H1 (cell line): ENCODE results near the gene SHROOM3. TPM values are rescaled to one million over a fixed set of nuclear protein-coding genes. Genes with fewer than 3 reads are reported as not detected.
A peak's percentile ranks its signal among the peaks of the same experiment; 100 is the strongest.

Source experiments
- EP300 ChIP-seq, 2 experiments: IDR thresholded peaks; 1 replicate in 1 of 2; 2 replicates in 1 of 2; pipeline ENCODE4 v1.6.1; 2011 to 2012; ENCODE audit warnings: low read depth in 2 of 2, low read length in 2 of 2, mild to moderate bottlenecking in 2 of 2, borderline replicate concordance in 1 of 2, inconsistent platforms in 1 of 2, moderate library complexity in 1 of 2
- KDM4A ChIP-seq: IDR thresholded peaks from one replicate; pipeline ENCODE4 v1.7.1; 2012; ENCODE audit warnings: low read depth, mild to moderate bottlenecking, moderate library complexity, low read length, inconsistent platforms; ENCODE audit not compliant: severe bottlenecking
- NANOG ChIP-seq: IDR thresholded peaks from 2 replicates; pipeline ENCODE4 v1.6.1; 2011; ENCODE audit warnings: low read length, low read depth, mild to moderate bottlenecking, inconsistent platforms; ENCODE audit not compliant: insufficient read depth, poor library complexity, severe bottlenecking
- SIN3A ChIP-seq, 2 experiments: IDR thresholded peaks in 1 of 2; conservative IDR thresholded peaks in 1 of 2; 2 replicates each; pipeline ENCODE4 v1.6.1; 2011 to 2012; ENCODE audit warnings: low read length in 2 of 2, improper control_type of control experiment in 1 of 2, low read depth in 1 of 2, mild to moderate bottlenecking in 1 of 2
- TAF1 ChIP-seq: IDR thresholded peaks from 2 replicates; pipeline ENCODE4 v1.6.1; 2011; ENCODE audit warnings: mild to moderate bottlenecking, low read depth, low read length
- polyA plus RNA-seq, 7 experiments: library from polyadenylated mRNA; depleted of rRNA in 3 of 7; stranded (reverse) in 5 of 7; unstranded in 2 of 7; fragments of >200 nt in 5 of 7; fragments of 200-250 nt in 2 of 7; gene quantifications; 1 replicate in 5 of 7; 2 replicates in 1 of 7; 4 replicates in 1 of 7; pipeline versions ENCODE4 v1.2.1 to v1.2.3, GENCODE V29; 2011 to 2013; ENCODE audit warnings: missing spikeins in 2 of 7, mixed read lengths in 2 of 7
- total RNA-seq: library from RNA; stranded (reverse); fragmentation: NEBNext Ultra II Directional; extraction: Animal tissue kit (Norgen Biotek cat#: 25700); gene quantifications from 2 replicates; pipeline ENCODE4 v1.2.1, GENCODE V29; 2021

Gene SHROOM3
- total and polyA plus RNA-seq, 2 of the 8 experiments (the other 6 are each of a cell fraction or from before 2014, with no cell fraction given): 15.8 to 34.0 TPM

- TF ChIP-seq NANOG: peak; percentile 69
- TF ChIP-seq TAF1: peak; percentile 72; the same call in 1 of the 2 replicates
- no peak for TF ChIP-seq KDM4A
- TF ChIP-seq EP300 (IDR thresholded peaks at IDR 0.05; ENCODE audit: borderline replicate concordance in 1 of 2, low read depth in 2 of 2, low read length in 2 of 2): peak in 1 of 2 experiments; percentile 90; a peak in 1 of 3 replicates
- TF ChIP-seq SIN3A (conservative IDR thresholded peaks at IDR 0.05 in 1 of 2, IDR thresholded peaks at IDR 0.05 in 1 of 2; ENCODE audit: low read depth in 1 of 2, low read length in 2 of 2): 0 out of 4 replicates have a peak, but pooled peaks of 1 of the 2 experiments have one; percentile 34
These were observed 155.1 kb downstream of the SHROOM3 start (continued) for GRCh38 chr4:76589872-76590797.
